Trophoblast cell (in vitro differentiated cells and primary cell): ENCODE data around the gene BCL11A.

Experiments used
- DNase-seq, 2 donors: peaks; one replicate each; pipeline ENCODE4 v3.0.0-alpha.2; 2016
- H2AFZ ChIP-seq: 2 replicates; pipeline ENCODE4 v1.6.1; 2013; ENCODE audit warnings: low read length, moderate library complexity, mild to moderate bottlenecking; ENCODE audit not compliant: insufficient read depth, poor library complexity
- H2AK5ac ChIP-seq: 2 replicates; pipeline ENCODE4 v1.6.1; 2013; ENCODE audit warnings: mild to moderate bottlenecking, low read length
- H2BK120ac ChIP-seq: 2 replicates; pipeline ENCODE4 v1.6.1; 2013; ENCODE audit warnings: low read length, mild to moderate bottlenecking, moderate library complexity; ENCODE audit not compliant: insufficient read depth, poor library complexity
- H2BK12ac ChIP-seq: 2 replicates; pipeline ENCODE4 v1.6.1; 2013; ENCODE audit warnings: mild to moderate bottlenecking, low read length, moderate library complexity
- H2BK5ac ChIP-seq: 2 replicates; pipeline ENCODE4 v1.6.1; 2013; ENCODE audit warnings: low read length, low read depth, moderate library complexity, mild to moderate bottlenecking; ENCODE audit not compliant: poor library complexity
- H3K14ac ChIP-seq: 2 replicates; pipeline ENCODE4 v1.6.1; 2013; ENCODE audit warnings: mild to moderate bottlenecking, low read length
- H3K18ac ChIP-seq: 2 replicates; pipeline ENCODE4 v1.6.1; 2013; ENCODE audit warnings: mild to moderate bottlenecking, low read length
- H3K23ac ChIP-seq: 2 replicates; pipeline ENCODE4 v1.6.1; 2013; ENCODE audit warnings: low read length
- H3K27ac ChIP-seq: 2 replicates; pipeline ENCODE4 v1.5.1; 2013; ENCODE audit warnings: low read depth, mild to moderate bottlenecking, inconsistent platforms, low read length, moderate library complexity
- H3K27me3 ChIP-seq: 2 replicates; pipeline ENCODE4 v1.6.1; 2013; ENCODE audit warnings: inconsistent platforms, mild to moderate bottlenecking, low read length, moderate library complexity; ENCODE audit not compliant: insufficient read depth
- H3K36me3 ChIP-seq, 2 experiments: 1 replicate in 1 of 2; 2 replicates in 1 of 2; pipeline ENCODE4 v1.6.1; 2013; ENCODE audit warnings: low read length in 2 of 2, mild to moderate bottlenecking in 2 of 2, moderate library complexity in 1 of 2; ENCODE audit not compliant: insufficient read depth in 2 of 2, control insufficient read depth in 1 of 2
- H3K4ac ChIP-seq: 2 replicates; pipeline ENCODE4 v1.6.1; 2013; ENCODE audit warnings: low read depth, mild to moderate bottlenecking, low read length, moderate library complexity
- H3K4me1 ChIP-seq, 2 experiments: 1 replicate in 1 of 2; 2 replicates in 1 of 2; pipeline ENCODE4 v1.6.1; 2013; ENCODE audit warnings: low read length in 2 of 2, mild to moderate bottlenecking in 2 of 2, moderate library complexity in 1 of 2; ENCODE audit not compliant: insufficient read depth in 2 of 2, control insufficient read depth in 1 of 2
- H3K4me2 ChIP-seq: 2 replicates; pipeline ENCODE4 v1.6.1; 2013; ENCODE audit warnings: inconsistent platforms, mild to moderate bottlenecking, low read length, moderate library complexity
- H3K4me3 ChIP-seq: 2 replicates; pipeline ENCODE4 v1.5.1; 2013; ENCODE audit warnings: mild to moderate bottlenecking, low read depth, low read length, inconsistent platforms
- H3K79me1 ChIP-seq: one replicate; pipeline ENCODE4 v1.6.1; 2013; ENCODE audit warnings: low read length
- H3K79me2 ChIP-seq: 2 replicates; pipeline ENCODE4 v1.6.1; 2013; ENCODE audit warnings: low read length, mild to moderate bottlenecking; ENCODE audit not compliant: control insufficient read depth, insufficient read depth, poor library complexity
- H3K9ac ChIP-seq: 2 replicates; pipeline ENCODE4 v1.6.1; 2013; ENCODE audit warnings: mild to moderate bottlenecking, low read length
- H3K9me3 ChIP-seq: 2 replicates; pipeline ENCODE4 v1.6.1; 2013; ENCODE audit warnings: low read depth, mild to moderate bottlenecking, control low read depth, inconsistent platforms, low read length; ENCODE audit not compliant: insufficient read depth
- H4K12ac ChIP-seq: 2 replicates; pipeline ENCODE4 v1.6.1; 2013; ENCODE audit warnings: low read depth, mild to moderate bottlenecking, low read length, moderate library complexity
- H4K8ac ChIP-seq: 2 replicates; pipeline ENCODE4 v1.6.1; 2013; ENCODE audit warnings: low read depth, mild to moderate bottlenecking, low read length, moderate library complexity
- H4K91ac ChIP-seq: one replicate; pipeline ENCODE4 v1.6.1; 2013; ENCODE audit warnings: low read depth, mild to moderate bottlenecking, low read length, moderate library complexity
- WGBS: extraction: QIAGEN DNeasy Blood & Tissue Kit; methylation state at CpG from one replicate; pipeline ENCODE4 v1.1.7; 2013; ENCODE audit warnings: missing lambda C conversion rate; ENCODE audit not compliant: insufficient read length, insufficient coverage; ENCODE audit errors: extremely low coverage; 5-methylcytosine and 5-hydroxymethylcytosine counted together

BCL11A gene

DNA sequence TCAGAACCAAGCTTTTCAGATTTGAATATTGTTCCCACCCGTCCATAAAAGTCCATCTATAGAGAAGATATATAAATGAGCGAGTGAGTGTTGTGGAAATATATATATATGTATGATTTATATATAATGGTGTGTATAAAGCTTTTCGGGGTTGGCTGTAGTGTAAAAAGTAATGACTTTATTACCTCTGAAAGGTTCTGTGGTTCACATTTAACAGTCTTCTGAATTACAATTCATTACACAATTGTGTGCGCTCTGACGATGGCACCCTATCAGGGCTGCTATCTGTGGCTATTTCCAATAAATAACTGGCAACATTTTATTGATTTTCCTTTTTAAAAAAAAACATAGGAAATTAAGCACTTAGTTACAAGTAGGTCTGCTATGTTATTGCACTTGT is 2.7 kb upstream of the BCL11A start:
- H4K8ac ChIP-seq: no peak overlapping the region
- H3K4me3 ChIP-seq: no peak overlapping the region
- no peak overlapping the region for H3K4ac ChIP-seq
- WGBS: 100% methylated on average over 1 of the region's 5 CpGs
- no peak overlapping the region for H2BK5ac ChIP-seq
- DNase-seq: no peak
- peaks cover 9% of the 10 kb centered on the region for H3K79me2 ChIP-seq
- no peak overlapping the region for H4K12ac ChIP-seq
- H3K9me3 ChIP-seq: no peaks in the 10 kb centered on the region
- no peaks in the 10 kb centered on the region for H3K27me3 ChIP-seq
- no peak overlapping the region for H2BK120ac ChIP-seq
- H3K4me1 ChIP-seq: peaks cover 3 to 4% of the 10 kb centered on the region in 2 experiments
- H3K18ac ChIP-seq: no peak overlapping the region
- no peak overlapping the region for H2BK12ac ChIP-seq
- H3K14ac ChIP-seq: no peak overlapping the region
- peak overlapping the region; percentile 66 for H3K4me2 ChIP-seq
- H3K79me1 ChIP-seq: peaks cover 16% of the 10 kb centered on the region
- no peak overlapping the region for H3K9ac ChIP-seq
- no peaks in the 10 kb centered on the region for H3K36me3 ChIP-seq
- no peak overlapping the region for H4K91ac ChIP-seq
- H3K23ac ChIP-seq: no peak overlapping the region
- no peak overlapping the region for H2AK5ac ChIP-seq
- H2AFZ ChIP-seq: no peak overlapping the region
- H3K27ac ChIP-seq: no peak overlapping the region

DNA sequence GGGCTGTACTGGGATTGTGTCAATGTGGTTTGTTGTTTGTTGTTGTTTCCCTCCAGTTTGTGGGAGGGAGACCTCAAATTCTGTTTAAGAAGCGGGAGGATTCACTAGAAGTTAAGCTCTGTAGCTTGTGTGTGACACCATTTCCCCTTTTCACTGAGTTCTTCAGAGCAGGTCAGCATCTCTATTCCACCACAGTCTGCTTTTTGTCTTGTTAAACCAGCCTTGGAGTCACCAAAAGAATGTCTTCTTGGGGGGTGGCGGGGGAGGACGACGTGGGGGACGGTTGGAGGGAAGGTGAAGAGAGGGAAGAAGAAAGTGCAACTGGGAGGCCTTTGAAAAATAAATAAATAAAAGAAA is 2.3 kb upstream of the BCL11A start:
- Histone ChIP-seq H4K91ac (no peak overlapping the region), H3K4me3 (no peak overlapping the region), H3K79me2 (peaks cover 9% of the 10 kb centered on the region), H3K18ac (no peak overlapping the region), H2AFZ (no peak overlapping the region), H3K14ac (no peak overlapping the region), H3K9ac (no peak overlapping the region), H4K8ac (no peak overlapping the region), H3K27me3 (no peaks in the 10 kb centered on the region), H3K9me3 (no peaks in the 10 kb centered on the region), H3K23ac (no peak overlapping the region), H2BK5ac (no peak overlapping the region), H2BK120ac (no peak overlapping the region), H2BK12ac (no peak overlapping the region), H2AK5ac (no peak overlapping the region), H3K4me2 (peak overlapping the region; percentile 97), H4K12ac (no peak overlapping the region), H3K4ac (no peak overlapping the region), H3K36me3 (no peaks in the 10 kb centered on the region), H3K4me1 (peaks cover 3 to 6% of the 10 kb centered on the region in 2 experiments), H3K79me1 (peaks cover 18% of the 10 kb centered on the region), H3K27ac (no peak overlapping the region)
- peak in 1 of 2 donors; percentile 6 for DNase-seq
- no CpG with 5 or more reads among the region's 5 CpGs for WGBS

DNA sequence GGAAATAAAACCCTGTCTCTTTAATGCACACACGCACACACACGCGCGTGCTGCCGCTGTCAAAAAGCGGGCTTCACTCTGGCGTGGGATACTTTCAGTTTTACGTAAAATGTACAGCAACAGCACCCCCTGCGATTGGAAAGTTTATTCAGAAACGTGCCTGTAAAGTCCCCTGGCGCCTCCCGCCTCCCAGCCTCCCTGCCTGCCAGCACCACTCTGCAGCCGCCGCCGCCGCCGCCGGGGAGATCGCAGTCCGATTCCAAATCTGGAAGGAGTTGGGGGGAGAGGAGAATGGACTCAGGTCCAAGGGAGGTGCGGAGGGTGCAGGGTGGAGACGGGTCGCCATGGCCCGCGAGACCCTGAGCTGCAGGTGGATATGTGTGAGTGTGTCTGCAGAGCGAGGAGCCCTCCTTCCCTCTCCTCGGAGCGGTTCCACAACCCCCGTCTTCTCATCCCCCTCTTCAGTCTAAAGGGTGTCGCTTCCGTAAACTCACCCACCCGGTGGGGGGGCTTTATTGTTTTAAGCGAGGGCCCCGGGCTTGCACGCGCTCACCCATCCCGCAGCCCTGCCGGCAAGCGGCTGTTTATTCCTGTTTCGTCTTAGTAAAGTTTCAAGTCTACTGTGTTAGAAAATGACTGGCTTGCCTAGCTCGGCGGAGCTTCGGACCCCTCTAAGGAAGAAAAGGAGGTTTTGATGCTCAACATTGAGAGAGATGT is 1.8 kb upstream of the BCL11A start:
- Histone ChIP-seq H2BK12ac (no peak overlapping the region), H3K79me2 (peaks cover 10% of the 10 kb centered on the region), H3K4me3 (peak overlapping the region; percentile 76), H2AK5ac (no peak overlapping the region), H3K18ac (no peak overlapping the region), H3K27me3 (no peaks in the 10 kb centered on the region), H4K12ac (no peak overlapping the region), H3K14ac (no peak overlapping the region), H2AFZ (peak overlapping the region; percentile 14), H3K23ac (no peak overlapping the region), H4K91ac (no peak overlapping the region), H3K4ac (no peak overlapping the region), H2BK5ac (no peak overlapping the region), H3K79me1 (peaks cover 22% of the 10 kb centered on the region), H3K4me2 (peak overlapping the region; percentile 97), H3K9ac (peak overlapping the region; percentile 0), H3K4me1 (peaks cover 3 to 6% of the 10 kb centered on the region in 2 experiments), H2BK120ac (no peak overlapping the region), H3K36me3 (no peaks in the 10 kb centered on the region), H3K9me3 (no peaks in the 10 kb centered on the region), H4K8ac (no peak overlapping the region), H3K27ac (no peak overlapping the region)
- peak; percentile 49 to 63 for DNase-seq
- WGBS: no CpG with 5 or more reads among the region's 43 CpGs

DNA sequence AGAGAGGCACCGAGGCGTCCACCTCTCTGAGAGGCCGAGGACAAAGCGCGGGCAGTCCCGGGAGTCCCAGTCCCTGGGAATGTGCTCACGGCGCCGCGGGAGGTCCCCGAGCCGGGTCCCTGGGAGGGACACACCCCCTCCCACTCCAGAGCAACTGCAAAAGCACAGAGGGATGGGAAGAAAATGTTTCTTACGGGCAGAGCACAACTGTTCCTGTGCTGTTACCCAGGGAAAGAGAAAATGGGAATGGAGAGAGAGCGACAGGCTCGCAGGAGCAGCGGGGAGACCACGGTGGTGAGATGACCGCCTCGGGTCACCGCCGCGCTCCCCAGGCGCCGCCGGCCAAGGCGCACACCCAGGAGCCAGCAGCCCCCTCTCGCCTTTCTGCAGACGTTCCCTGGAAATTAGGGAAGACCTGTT is 1.2 kb upstream of the BCL11A start:
- peak overlapping the region; percentile 76 for H4K91ac ChIP-seq
- H3K27me3 ChIP-seq: no peaks in the 10 kb centered on the region
- H3K79me1 ChIP-seq: peaks cover 27% of the 10 kb centered on the region
- no peak overlapping the region for H2BK12ac ChIP-seq
- peak in 1 of 2 donors; percentile 12 for DNase-seq
- no peak overlapping the region for H2BK5ac ChIP-seq
- peak overlapping the region; percentile 78 for H4K8ac ChIP-seq
- H2BK120ac ChIP-seq: peak overlapping the region; percentile 82
- no peak overlapping the region for H4K12ac ChIP-seq
- no peak overlapping the region for H3K9ac ChIP-seq
- no peak overlapping the region for H3K4ac ChIP-seq
- H3K18ac ChIP-seq: no peak overlapping the region
- peak overlapping the region; percentile 82 for H2AFZ ChIP-seq
- H2AK5ac ChIP-seq: no peak overlapping the region
- peaks cover 15% of the 10 kb centered on the region for H3K79me2 ChIP-seq
- H3K4me3 ChIP-seq: peak overlapping the region; percentile 76
- WGBS: no CpG with 5 or more reads among the region's 28 CpGs
- H3K14ac ChIP-seq: no peak overlapping the region
- H3K27ac ChIP-seq: peak overlapping the region; percentile 62
- peaks cover 6% of the 10 kb centered on the region in 2 experiments for H3K4me1 ChIP-seq
- H3K23ac ChIP-seq: no peak overlapping the region
- H3K9me3 ChIP-seq: peaks cover 3% of the 10 kb centered on the region
- H3K36me3 ChIP-seq: no peaks in the 10 kb centered on the region
- H3K4me2 ChIP-seq: peak overlapping the region; percentile 97
